ENCODE results near the gene SLC35F1.

SLC35F1 gene

GRCh38 chr6:118097576-118097975, 190.5 kb downstream of the SLC35F1 start:
- no peak for TF ChIP-seq ZNF274 (IDR thresholded peaks at IDR 0.05; ENCODE audit: low read depth, low read length)
- no peak overlapping the region for H3K4me3 ChIP-seq (ENCODE audit: low read length)

DNA sequence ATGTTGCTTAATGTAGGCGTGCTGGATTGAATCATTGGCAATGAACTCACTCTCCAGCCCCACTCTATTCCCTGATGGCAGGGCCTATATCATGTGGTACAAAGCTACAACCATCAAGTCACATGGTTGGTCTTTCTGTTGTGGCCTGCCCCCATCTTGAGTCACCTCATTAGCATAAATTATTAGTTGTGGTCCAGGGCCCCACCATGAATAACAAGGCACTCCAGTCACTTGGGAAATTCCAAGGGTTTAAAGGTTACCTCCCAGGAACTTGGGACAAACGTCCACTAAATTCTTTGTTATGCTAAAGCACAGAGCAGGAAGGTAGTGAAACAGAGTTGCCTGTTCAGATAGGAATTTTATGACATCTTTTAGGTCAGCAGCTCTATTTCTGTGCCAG, 193.7 kb downstream of the SLC35F1 start:
- H3K4me3 ChIP-seq (ENCODE audit: low read length), result no peak overlapping the region
- TF ChIP-seq ZNF274 (IDR thresholded peaks at IDR 0.05; ENCODE audit: low read depth, low read length), result no peak

DNA sequence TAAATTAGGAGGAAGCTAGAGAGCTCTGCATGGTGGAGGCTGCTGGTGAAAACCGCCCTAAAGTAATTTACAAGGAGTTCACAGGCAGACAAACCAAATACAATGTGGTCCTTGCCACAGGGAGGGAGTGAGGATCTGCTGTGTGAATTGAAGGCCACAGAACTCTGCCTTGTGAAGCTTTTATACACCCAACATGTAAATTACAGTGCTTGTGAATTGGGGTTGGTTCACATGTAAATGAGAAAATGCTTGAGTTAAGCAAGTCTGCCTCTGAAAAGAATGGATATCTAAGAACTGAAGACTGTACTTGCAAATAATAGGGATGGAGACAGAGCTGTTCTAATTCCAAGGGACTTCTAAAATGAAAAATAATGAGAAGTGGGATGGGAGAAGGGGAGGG, 194.2 kb downstream of the SLC35F1 start:
- H3K4me3 ChIP-seq (ENCODE audit: low read length), result no peak overlapping the region
- no peak for TF ChIP-seq ZNF274 (IDR thresholded peaks at IDR 0.05; ENCODE audit: low read depth, low read length)

DNA sequence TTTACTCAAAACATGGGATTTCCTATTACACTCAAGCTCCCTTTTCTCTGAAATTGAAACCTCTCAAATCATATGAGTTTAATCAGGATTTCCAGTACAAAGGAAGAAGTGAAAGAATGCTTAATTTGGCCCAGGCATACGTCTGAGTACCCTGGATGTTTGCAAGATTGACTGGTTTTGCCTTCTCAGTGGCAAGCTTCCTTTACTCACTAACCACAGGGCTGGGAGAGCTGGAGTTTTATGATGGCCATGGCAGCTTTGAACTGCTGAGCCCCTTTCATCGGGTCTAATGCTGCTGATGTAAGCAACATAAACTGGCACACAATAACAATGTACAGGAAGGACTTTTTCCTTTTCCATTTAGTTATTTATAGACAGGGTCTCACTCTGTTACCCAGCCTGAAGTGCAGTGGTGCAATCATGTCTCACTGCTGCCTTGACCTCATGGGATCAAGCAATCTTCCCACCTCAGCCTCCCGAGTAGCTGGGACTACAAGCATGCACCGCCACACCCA, 194.8 kb downstream of the SLC35F1 start:
- no peak for TF ChIP-seq ZNF274 (IDR thresholded peaks at IDR 0.05; ENCODE audit: low read depth, low read length)
- H3K4me3 ChIP-seq (ENCODE audit: low read length), result no peak overlapping the region

GRCh38 chr6:118102401-118102800, 195.3 kb downstream of the SLC35F1 start:
- no peak for TF ChIP-seq ZNF274 (IDR thresholded peaks at IDR 0.05; ENCODE audit: low read depth, low read length)
- H3K4me3 ChIP-seq (ENCODE audit: low read length), result no peak overlapping the region

GRCh38 chr6:118103381-118104146, 196.5 kb downstream of the SLC35F1 start:
- no peak overlapping the region for H3K4me3 ChIP-seq (ENCODE audit: low read length)
- no peak for TF ChIP-seq ZNF274 (IDR thresholded peaks at IDR 0.05; ENCODE audit: low read depth, low read length)

- TF ChIP-seq ZNF274 (IDR thresholded peaks at IDR 0.05; ENCODE audit: low read depth, low read length), result no peak
- no peak overlapping the region for H3K4me3 ChIP-seq (ENCODE audit: low read length)
Measured at GRCh38 chr6:118122161-118122725, 215.2 kb downstream of the SLC35F1 start.

DNA sequence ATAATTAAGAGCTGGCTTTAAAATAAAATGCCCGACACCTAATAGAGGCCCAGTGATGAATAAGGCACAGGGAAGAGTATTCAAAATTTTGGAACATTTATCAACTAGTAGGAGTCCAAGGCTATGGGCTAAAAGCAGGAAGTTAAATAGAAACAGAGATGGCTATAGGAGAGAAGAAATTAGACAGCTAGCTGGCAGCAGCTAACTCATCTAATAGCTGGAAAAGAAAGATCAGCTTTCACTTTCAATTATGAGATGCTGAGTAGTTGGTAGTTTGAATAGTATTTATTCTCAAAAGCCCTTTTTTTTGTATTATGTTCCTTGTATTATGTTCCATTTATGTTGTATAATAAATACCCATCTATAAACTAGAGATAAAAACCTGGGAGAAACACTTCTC, 215.7 kb downstream of the SLC35F1 start:
- H3K4me3 ChIP-seq (ENCODE audit: low read length), result no peak overlapping the region
- no peak for TF ChIP-seq ZNF274 (IDR thresholded peaks at IDR 0.05; ENCODE audit: low read depth, low read length)

GRCh38 chr6:118123503-118124037, 216.5 kb downstream of the SLC35F1 start:
- no peak for TF ChIP-seq ZNF274 (IDR thresholded peaks at IDR 0.05; ENCODE audit: low read depth, low read length)
- no peak overlapping the region for H3K4me3 ChIP-seq (ENCODE audit: low read length)

DNA sequence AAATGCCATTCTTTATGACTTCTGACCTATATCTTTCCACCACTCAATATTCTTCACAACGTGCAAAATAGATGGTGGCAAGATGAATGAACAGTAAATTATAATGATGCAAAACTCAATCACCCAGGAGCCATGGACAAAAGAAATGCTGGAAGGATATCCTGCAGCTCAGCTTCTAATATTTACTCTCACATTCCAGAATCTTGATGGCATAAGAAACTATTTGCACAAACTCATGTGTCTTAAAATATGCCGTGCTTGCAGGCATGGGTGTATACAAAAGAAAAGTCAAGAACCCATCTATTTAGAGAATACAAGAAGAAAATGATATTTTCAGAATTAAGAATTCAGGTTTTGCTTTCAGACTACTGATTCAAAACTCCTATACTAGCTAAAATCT, 217.8 kb downstream of the SLC35F1 start:
- TF ChIP-seq ZNF274 (IDR thresholded peaks at IDR 0.05; ENCODE audit: low read depth, low read length), result no peak

DNA sequence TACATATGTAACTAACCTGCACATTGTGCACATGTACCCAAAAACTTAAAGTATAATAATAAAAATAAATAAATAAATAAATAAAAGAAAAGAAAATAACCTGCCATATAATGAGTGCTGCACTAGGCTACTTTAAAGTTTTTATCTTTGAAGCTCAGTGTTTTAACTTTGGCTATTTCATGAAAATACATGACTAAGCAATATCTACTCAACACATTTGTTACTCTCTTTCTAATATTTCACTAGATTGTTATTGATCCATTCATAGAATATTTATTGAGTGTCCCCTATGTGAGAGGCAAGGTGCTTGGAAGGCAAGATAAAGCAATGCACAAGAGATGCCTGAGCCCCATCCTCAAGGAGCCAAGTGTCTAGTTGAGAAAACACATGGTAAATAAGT, 221.7 kb downstream of the SLC35F1 start:
- TF ChIP-seq ZNF274 (IDR thresholded peaks at IDR 0.05; ENCODE audit: low read depth, low read length), result no peak
- no peak overlapping the region for H3K4me3 ChIP-seq (ENCODE audit: low read length)

More for the DNA sequence above, 217.8 kb downstream of the SLC35F1 start:
- H3K4me3 ChIP-seq (ENCODE audit: low read length), result no peak overlapping the region

- no peak for TF ChIP-seq ZNF274 (IDR thresholded peaks at IDR 0.05; ENCODE audit: low read depth, low read length)
- H3K4me3 ChIP-seq (ENCODE audit: low read length), result no peak overlapping the region
Measured at GRCh38 chr6:118134206-118134605, 227.1 kb downstream of the SLC35F1 start.

DNA sequence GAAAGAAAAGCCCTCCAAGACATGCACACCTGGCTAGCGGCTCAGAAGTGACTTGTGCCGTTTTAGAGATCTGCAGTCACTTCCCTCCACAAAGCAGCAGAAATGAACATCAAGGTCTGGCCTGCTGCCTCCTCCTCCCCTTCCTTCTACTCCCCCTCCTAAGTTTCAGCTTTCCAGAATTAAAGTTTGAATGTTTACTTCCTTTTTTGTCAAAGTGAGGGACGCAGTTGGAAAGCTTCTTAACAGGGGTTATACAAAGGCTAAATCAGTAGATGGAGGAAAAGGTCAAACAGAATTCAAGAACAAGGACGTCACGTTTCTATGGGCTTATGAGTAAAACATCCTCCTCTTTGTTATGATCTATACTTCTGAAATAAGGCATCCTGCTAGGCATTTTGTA, 227.7 kb downstream of the SLC35F1 start:
- no peak for TF ChIP-seq ZNF274 (IDR thresholded peaks at IDR 0.05; ENCODE audit: low read depth, low read length)

GRCh38 chr6:118135371-118135770, 228.3 kb downstream of the SLC35F1 start:
- H3K4me3 ChIP-seq (ENCODE audit: low read length), result no peak overlapping the region
- TF ChIP-seq ZNF274 (IDR thresholded peaks at IDR 0.05; ENCODE audit: low read depth, low read length), result no peak

More for the DNA sequence above, 227.7 kb downstream of the SLC35F1 start:
- H3K4me3 ChIP-seq (ENCODE audit: low read length), result no peak overlapping the region

DNA sequence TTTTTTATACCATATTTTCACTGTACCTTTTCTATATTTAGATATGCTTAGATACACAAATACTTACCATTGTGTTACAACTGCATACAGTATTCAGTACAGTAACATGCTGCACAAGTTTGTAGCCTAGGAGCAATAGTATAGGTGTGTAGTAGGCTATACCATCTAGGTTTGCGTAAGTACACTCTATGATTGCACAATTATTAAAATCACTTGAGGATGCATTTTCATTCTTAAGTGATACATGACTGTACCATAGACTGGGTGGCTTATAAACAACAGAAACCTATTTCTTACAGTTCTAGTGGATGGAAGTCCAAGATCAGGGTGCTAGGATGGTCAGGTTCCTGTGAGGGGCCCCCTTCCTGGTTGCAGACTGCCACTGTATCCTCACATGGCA, 234.1 kb downstream of the SLC35F1 start:
- no peak overlapping the region for H3K4me3 ChIP-seq (ENCODE audit: low read length)
- no peak for TF ChIP-seq ZNF274 (IDR thresholded peaks at IDR 0.05; ENCODE audit: low read depth, low read length)

All from GM08714 (cell line).